D341Med (cell line): ENCODE measurements around the gene FBXO47.
"Not testable (repeated sequence)": the region's sequence is repeated elsewhere in the genome, so short reads cannot be mapped to it uniquely, and the experiment has no call there.

Experiments used
- DNase-seq: peaks from one replicate; pipeline ENCODE4 v3.0.0; 2012; ENCODE audit warnings: low spot score

Gene FBXO47

DNA sequence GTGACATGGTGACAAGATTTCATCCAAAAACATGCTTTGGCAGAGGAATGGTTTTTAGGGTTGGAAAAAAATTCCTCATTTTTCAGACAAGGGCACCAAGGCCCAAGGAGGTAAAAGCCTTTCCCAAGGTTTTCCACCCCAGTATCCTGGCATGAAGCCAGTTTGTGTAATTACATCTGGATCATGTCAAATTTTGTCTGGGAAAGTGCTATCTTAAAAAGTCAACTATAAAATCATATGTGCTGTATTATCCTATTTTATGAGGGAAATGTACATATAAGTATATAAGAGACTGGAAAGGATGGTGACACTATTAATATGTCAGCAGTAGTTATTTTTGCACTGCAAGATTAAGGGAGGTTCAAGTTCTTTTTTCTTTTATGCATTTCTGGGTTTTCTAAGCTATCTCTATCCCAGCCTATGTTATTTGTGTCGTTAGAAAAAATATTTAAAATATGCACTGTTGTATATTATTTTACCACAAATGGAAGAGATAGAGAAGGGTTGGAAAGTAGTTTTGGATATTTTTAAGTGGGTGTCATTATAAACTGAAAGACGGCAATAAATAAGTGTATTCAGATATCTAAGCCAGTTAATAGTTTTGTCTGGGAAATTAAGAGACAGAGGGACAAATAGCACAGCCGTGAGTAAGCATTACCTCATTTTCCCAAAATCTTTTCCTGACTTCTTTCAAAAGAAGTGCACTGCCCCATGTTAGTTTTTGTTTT is 13.5 kb upstream of the FBXO47 start:
- DNase-seq, result no peak

GRCh38 chr17:38978180-38978579 is 11.0 kb upstream of the FBXO47 start:
- DNase-seq, result no peak

GRCh38 chr17:38976187-38976551 is 9.0 kb upstream of the FBXO47 start:
- DNase-seq, result not testable (repeated sequence)

DNA sequence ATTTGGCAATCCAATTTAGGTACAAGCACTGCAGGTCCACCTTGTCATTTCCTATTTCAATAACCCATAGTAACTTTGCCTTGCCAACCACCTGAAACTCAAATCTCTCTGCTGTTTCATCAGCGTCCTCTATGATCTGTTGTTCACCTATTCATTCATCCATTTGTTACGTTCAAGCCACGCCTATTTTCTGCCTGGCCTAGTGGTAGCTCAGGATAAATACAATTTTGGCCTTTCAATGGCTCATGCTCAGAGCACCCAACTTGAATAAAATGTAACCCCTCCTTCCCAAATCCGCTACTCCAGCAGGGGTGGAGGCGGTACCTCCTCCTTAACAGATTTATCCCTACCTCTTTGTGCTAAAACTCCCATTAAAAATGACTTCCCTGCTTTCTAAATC is 3.6 kb upstream of the FBXO47 start:
- peak; percentile 22 for DNase-seq

- DNase-seq, result no peak
Observed at GRCh38 chr17:38970128-38970527, 2.9 kb upstream of the FBXO47 start.

DNA sequence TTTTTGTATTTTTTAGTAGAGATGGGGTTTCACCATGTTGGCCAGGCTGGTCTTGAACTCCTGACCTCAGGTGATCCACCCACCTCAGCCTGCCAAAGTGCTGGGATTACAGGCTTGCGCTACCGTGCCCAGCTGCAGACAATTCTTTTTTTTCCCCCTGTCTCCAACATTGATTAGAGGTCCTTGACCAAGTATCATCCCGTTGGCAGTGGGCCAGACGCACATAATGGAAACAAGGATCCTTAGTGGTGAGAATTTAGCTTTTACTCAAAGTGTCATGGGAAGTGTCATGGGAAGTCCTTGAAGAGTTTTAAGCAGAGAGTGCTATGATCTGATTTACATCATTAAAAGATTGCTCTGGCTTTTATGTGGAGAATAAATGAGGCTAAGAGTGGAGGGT is 2.1 kb upstream of the FBXO47 start:
- DNase-seq, result no peak

DNA sequence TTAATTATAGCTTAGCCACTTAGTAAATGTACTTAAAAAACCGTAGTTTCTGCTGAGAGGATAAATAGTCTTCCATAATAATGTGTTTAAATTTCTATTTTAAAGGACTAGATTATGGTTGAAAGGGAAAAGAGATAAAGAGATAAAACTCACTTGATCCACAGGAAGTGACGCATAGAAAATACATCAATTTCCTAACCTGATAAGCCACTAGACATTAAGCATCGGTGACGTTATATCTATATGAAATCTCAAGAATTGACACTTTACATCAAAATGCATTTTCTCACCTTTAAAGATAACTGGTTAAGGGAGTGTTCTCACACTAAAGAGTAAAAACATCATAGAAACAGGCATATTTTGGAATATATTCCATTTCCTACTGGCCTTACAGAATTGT is 5.8 kb downstream of the FBXO47 start:
- DNase-seq, result no peak

- DNase-seq, result no peak
Observed at GRCh38 chr17:38960402-38960801, 6.8 kb downstream of the FBXO47 start.

DNA sequence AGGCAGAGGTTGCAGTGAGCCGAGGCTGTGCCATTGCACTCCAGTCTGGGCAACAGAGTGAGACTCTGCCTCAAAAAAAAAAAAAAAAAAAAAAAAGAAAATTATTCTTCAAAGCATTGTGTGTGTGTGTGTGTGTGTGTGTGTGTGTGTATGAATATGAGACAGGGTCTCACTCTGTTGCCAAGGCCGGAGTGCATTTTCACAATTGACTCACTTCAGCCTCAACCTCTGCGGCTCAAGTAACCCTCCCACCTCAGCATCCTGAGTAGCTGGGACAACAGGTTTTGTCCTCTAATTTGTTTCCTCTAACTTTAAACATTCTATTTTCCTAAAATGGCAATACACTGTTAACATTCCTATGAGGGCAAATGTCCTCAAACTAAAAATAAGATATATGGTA is 7.7 kb downstream of the FBXO47 start:
- no peak for DNase-seq

DNA sequence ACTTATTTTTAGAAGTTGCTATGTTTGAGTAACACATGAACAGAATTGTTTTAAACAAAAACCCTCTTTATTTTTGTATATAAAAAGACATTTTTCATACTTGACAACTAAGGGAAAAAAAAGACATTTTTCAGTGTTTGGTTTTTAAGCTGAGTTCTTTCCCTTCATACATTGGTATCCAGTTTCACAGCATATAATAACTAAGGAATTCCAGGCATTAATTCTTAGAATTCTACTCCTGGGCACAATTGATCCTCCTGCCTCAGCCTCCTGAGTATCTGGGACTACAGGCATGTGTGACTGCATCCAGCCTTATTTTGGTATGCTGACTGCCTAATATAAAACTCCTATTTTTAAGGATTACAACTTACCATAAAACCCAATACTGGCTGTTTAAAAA is 8.4 kb downstream of the FBXO47 start:
- no peak for DNase-seq

- no peak for DNase-seq
Observed at GRCh38 chr17:38958326-38958725, 8.9 kb downstream of the FBXO47 start.

DNA sequence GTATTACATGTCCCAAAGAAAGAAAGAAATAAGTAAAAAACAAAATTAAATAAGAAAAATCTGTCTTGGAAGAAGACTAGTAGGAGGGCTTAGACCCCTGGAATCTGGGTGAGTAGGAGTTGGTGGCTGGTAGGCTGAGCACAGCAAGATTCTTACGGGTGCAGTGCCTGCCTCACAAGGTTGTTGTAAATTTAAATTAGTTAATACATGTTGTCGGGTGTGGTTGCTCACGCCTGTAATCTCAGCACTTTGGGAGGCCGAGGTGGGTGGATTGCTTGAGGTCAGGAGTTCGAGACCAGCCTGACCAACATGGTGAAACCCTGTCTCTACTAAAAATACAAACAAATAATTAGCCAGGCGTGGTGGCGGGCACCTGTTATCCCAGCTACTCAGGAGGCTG is 13.4 kb downstream of the FBXO47 start:
- DNase-seq, result not testable (repeated sequence)

GRCh38 chr17:38947189-38947588 is 20.0 kb downstream of the FBXO47 start:
- DNase-seq, result no peak

GRCh38 chr17:38943607-38944006 is 23.6 kb downstream of the FBXO47 start:
- DNase-seq, result no peak

GRCh38 chr17:38942696-38943334 is 24.4 kb downstream of the FBXO47 start:
- no peak for DNase-seq

DNA sequence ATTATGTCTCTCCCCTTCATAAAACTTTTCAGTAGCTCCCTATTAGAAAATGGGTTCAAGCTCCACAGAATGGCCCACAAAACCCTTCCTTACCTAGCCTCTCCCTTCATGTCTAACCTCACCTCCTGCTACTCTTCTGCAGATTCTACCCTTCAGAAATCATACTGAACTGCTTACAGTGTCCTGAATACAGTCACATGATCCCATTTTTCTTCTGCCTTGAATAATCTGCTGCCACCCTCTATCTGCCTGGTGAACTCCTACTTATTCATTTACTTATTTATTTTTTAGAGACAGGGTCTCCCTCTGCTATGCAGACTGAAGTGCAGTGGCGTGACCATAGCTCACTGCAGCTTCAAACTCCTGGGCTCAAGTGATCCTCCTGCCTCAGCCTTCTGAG is 26.8 kb downstream of the FBXO47 start:
- no peak for DNase-seq

- no peak for DNase-seq
Observed at GRCh38 chr17:38939987-38940386, 27.2 kb downstream of the FBXO47 start.

DNA sequence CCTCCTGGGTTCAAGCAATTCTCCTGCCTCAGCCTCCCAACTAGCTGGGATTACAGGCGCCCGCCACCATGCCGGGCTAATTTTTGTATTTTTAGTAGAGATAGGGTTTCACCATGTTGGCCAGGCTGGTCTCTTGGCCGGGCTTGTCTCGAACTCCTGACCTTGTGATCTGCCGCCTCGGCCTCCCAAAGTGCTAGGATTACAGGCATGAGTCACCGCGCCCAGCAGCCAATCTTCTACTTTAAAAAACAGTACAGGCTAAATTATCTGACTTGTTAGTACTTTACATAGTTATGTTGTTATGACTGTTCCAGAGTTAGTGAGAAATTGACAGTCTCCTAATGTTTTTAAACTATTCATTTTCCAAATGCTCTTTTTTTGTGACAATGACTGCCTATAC is 33.2 kb downstream of the FBXO47 start:
- not testable (repeated sequence) for DNase-seq

DNA sequence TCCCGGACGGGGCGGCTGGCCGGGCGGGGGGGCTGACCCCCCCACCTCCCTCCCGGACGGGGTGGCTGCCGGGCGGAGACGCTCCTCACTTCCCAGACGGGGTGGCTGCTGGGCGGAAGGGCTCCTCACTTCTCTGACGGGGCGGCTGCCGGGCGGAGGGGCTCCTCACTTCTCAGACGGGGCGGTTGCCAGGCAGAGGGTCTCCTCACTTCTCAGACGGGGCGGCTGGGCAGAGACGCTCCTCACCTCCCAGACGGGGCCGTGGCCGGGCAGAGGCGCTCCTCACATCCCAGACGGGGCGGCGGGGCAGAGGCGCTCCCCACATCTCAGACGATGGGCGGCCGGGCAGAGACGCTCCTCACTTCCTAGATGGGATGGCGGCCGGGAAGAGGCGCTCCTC is 36.4 kb downstream of the FBXO47 start:
- DNase-seq, result not testable (repeated sequence)

GRCh38 chr17:38926293-38927070 is 40.7 kb downstream of the FBXO47 start:
- DNase-seq, result no peak

GRCh38 chr17:38925263-38925995 is 41.8 kb downstream of the FBXO47 start, which contains the start of gene LASP1NB:
TSS of gene LASP1NB (plus strand) at chr17:38925614.
- DNase-seq, result peak; percentile 26

DNA sequence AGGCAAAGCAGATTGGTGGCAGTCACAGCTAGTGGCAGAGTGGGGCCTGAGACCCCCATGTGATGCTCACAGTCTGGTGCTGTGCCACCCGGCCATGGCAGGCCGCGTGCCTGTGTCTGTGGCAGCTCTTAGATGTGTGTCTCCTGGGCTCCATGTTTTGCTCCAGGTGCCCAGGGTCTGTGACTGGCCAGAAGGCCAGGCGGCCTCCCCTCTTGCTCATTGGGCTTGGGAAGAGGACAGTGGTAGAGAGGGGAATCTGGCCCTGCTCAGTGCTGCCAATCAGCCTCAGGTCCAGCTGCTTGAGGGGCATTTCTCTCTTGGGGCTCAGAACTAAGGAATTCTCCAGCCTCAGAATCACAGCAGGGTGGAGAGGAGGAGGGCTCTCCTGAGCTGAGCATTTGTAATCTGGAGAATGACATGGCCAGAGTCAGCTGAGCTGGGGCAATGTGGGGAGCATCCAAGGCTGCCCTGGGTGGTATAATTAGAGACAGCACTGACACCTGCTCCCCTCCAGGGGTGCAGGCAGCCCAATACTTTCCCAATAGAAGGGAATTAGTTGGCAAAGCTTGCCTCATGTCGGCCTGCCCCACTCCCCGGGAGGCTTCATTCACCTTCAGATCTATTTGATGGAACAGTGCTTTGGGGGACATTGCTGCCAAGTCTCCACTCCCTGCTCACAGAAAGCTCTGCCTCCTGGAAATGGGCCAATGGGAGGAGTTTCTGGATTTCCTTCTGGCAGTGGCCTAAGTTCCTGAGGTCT is 44.5 kb downstream of the FBXO47 start:
- DNase-seq, result peak; percentile 65
